SK-N-SH (cell line): ENCODE data around the gene ANKS6. TPM values are rescaled to one million over a fixed set of nuclear protein-coding genes. Genes with fewer than 3 reads are reported as not detected.

Experiments used
- CTCF ChIA-PET: fragments of 300-600, 350-600 bp; formaldehyde crosslinking; extraction: SDS; loops from one replicate; lab custom pipeline; 2021; lab: Yijun Ruan, JAX
- POLR2A ChIA-PET: fragments of 350-600 bp; sonication (Branson Sonifier 250); formaldehyde crosslinking; extraction: SDS; loops from one replicate; lab custom pipeline; 2020; ENCODE audit warnings: antibody characterized with exemption, inconsistent platforms; lab: Yijun Ruan, JAX
- DNase-seq: peaks from one replicate; pipeline ENCODE4 v3.0.0; 2012
- H2AFZ ChIP-seq: fragments of 200-600 bp; sonication (generic); 2 replicates; pipeline ENCODE4 v1.8.1; 2016; ENCODE audit warnings: antibody characterized with exemption, mild to moderate bottlenecking, low read depth
- H3F3A ChIP-seq: fragments of 200-600 bp; sonication (generic); replicated peaks from 2 replicates; pipeline ENCODE3; 2016; ENCODE audit warnings: antibody characterized with exemption, mild to moderate bottlenecking; ENCODE audit not compliant: insufficient read depth
- H3K27ac ChIP-seq, 2 experiments: fragments of 200-500 bp in 1 of 2; fragments of 200-600 bp in 1 of 2; sonication (Bioruptor generic) in 1 of 2; sonication (generic), shearing (Covaris generic) in 1 of 2; 2 replicates each; pipeline versions ENCODE4 v1.5.1 to v1.6.1; 2014 to 2016; ENCODE audit warnings: low read depth in 2 of 2, inconsistent platforms in 1 of 2, low read length in 1 of 2, mild to moderate bottlenecking in 1 of 2, mixed read lengths in 1 of 2
- H3K27me3 ChIP-seq: fragments of 200-600 bp; sonication (generic), shearing (Covaris generic); 2 replicates; pipeline ENCODE4 v1.6.1; 2016; ENCODE audit warnings: mixed run types; ENCODE audit not compliant: insufficient read depth
- H3K36me3 ChIP-seq, 2 experiments: fragments of 200-500 bp in 1 of 2; fragments of 200-600 bp in 1 of 2; sonication (Bioruptor generic) in 1 of 2; sonication (generic) in 1 of 2; replicated peaks in 1 of 2; 2 replicates each; pipeline versions ENCODE3 to v1.5.1; 2014 to 2016; ENCODE audit warnings: low read length in 1 of 2, mild to moderate bottlenecking in 1 of 2; ENCODE audit not compliant: insufficient read depth in 2 of 2, control insufficient read depth in 1 of 2
- H3K4me1 ChIP-seq, 2 experiments: fragments of 200-500 bp in 1 of 2; fragments of 200-600 bp in 1 of 2; sonication (Bioruptor generic) in 1 of 2; sonication (generic), shearing (Covaris generic) in 1 of 2; 2 replicates each; pipeline versions ENCODE4 v1.5.1 to v1.6.1; 2014 to 2016; ENCODE audit warnings: low read depth in 1 of 2, low read length in 1 of 2, mixed run types in 1 of 2; ENCODE audit not compliant: insufficient read depth in 2 of 2, control insufficient read depth in 1 of 2
- H3K4me2 ChIP-seq: fragments of 200-600 bp; sonication (generic), shearing (Covaris generic); 2 replicates; pipeline ENCODE4 v1.6.1; 2017; ENCODE audit warnings: mixed run types
- H3K4me3 ChIP-seq, 2 experiments: fragments of 200-500 bp in 1 of 2; fragments of 200-600 bp in 1 of 2; sonication (Bioruptor generic) in 1 of 2; sonication (generic), shearing (Covaris generic) in 1 of 2; 2 replicates each; pipeline versions ENCODE4 v1.5.1 to v1.8.1; 2014 to 2016; ENCODE audit warnings: low read depth in 2 of 2, inconsistent platforms in 1 of 2, low read length in 1 of 2, mild to moderate bottlenecking in 1 of 2, mixed read lengths in 1 of 2, moderate library complexity in 1 of 2
- H3K79me2 ChIP-seq: fragments of 200-600 bp; sonication (generic); 2 replicates; pipeline ENCODE4 v1.8.1; 2017; ENCODE audit warnings: mild to moderate bottlenecking; ENCODE audit not compliant: insufficient read depth
- H3K9ac ChIP-seq: fragments of 200-600 bp; sonication (generic); 2 replicates; pipeline ENCODE4 v1.6.1; 2017; ENCODE audit warnings: mixed run types
- H3K9me2 ChIP-seq: fragments of 200-600 bp; sonication (generic); 2 replicates; pipeline ENCODE4 v1.6.1; 2017; ENCODE audit warnings: mixed run types
- H3K9me3 ChIP-seq: fragments of 200-600 bp; sonication (generic); 2 replicates; pipeline ENCODE4 v1.6.1; 2017; ENCODE audit warnings: mixed run types, mild to moderate bottlenecking, moderate library complexity
- H4K20me1 ChIP-seq: fragments of 200-600 bp; sonication (generic); 2 replicates; pipeline ENCODE4 v1.6.1; 2017; ENCODE audit warnings: mild to moderate bottlenecking, mixed run types; ENCODE audit not compliant: insufficient read depth
- CTCF ChIP-seq: fragments of 200-600 bp; sonication (generic); IDR thresholded peaks from 2 replicates; pipeline ENCODE4 v1.6.1; 2017; ENCODE audit warnings: antibody characterized with exemption, mild to moderate bottlenecking, moderate library complexity
- FOSL2 ChIP-seq: IDR thresholded peaks from 2 replicates; pipeline ENCODE4 v1.4.0; 2012; ENCODE audit warnings: low read depth, mild to moderate bottlenecking, moderate library complexity, borderline replicate concordance
- FOXJ3 ChIP-seq: sonication (generic); formaldehyde crosslinking; IDR thresholded peaks from 2 replicates; pipeline ENCODE4 v1.5.1; 2020; ENCODE audit warnings: mild to moderate bottlenecking, missing genetic modification reagents
- GATA2 ChIP-seq: sonication (generic); formaldehyde crosslinking; IDR thresholded peaks from 2 replicates; pipeline ENCODE4 v1.5.0; 2020; ENCODE audit warnings: mild to moderate bottlenecking, missing genetic modification reagents
- IRF3 ChIP-seq: fragments of 150-350 bp; IDR thresholded peaks from 2 replicates; pipeline ENCODE4 v1.6.1; 2016; ENCODE audit warnings: mild to moderate bottlenecking, low read depth, low read length
- MAX ChIP-seq: IDR thresholded peaks from 2 replicates; pipeline ENCODE4 v1.4.0; 2012; ENCODE audit warnings: low read depth
- MEF2A ChIP-seq: IDR thresholded peaks from 2 replicates; pipeline ENCODE4 v1.4.0; 2012; ENCODE audit warnings: low read depth, borderline replicate concordance
- PBX3 ChIP-seq: IDR thresholded peaks from 2 replicates; pipeline ENCODE4; 2012
- RAD21 ChIP-seq: IDR thresholded peaks from 2 replicates; pipeline ENCODE4 v1.6.1; 2012; ENCODE audit warnings: mild to moderate bottlenecking, low read length
- RXRA ChIP-seq: IDR thresholded peaks from 2 replicates; pipeline ENCODE4 v1.4.0; 2012; ENCODE audit warnings: low read depth, mild to moderate bottlenecking, borderline replicate concordance
- SIN3A ChIP-seq: IDR thresholded peaks from 2 replicates; pipeline ENCODE4 v1.6.1; 2012; ENCODE audit warnings: low read depth, mild to moderate bottlenecking, low read length, moderate library complexity, borderline replicate concordance
- SMC3 ChIP-seq: IDR thresholded peaks from 2 replicates; pipeline ENCODE4 v1.6.1; 2012; ENCODE audit warnings: low read depth, low read length, improper control_type of control experiment
- TAF1 ChIP-seq: IDR thresholded peaks from 2 replicates; pipeline ENCODE4 v1.6.1; 2012; ENCODE audit warnings: low read depth, mild to moderate bottlenecking, low read length, moderate library complexity, borderline replicate concordance
- TEAD4 ChIP-seq: IDR thresholded peaks from 2 replicates; pipeline ENCODE4 v1.4.0; 2012; ENCODE audit warnings: mild to moderate bottlenecking, borderline replicate concordance; ENCODE audit not compliant: insufficient read depth
- YY1 ChIP-seq: IDR thresholded peaks from 2 replicates; pipeline ENCODE4 v1.4.0; 2012; ENCODE audit warnings: low read depth, mild to moderate bottlenecking
- ZBTB33 ChIP-seq: IDR thresholded peaks from 2 replicates; pipeline ENCODE4 v1.4.0; 2012; ENCODE audit warnings: low read depth, borderline replicate concordance
- WGBS: methylation state at CpG from one replicate; pipeline ENCODE4 v1.1.6; 2017; ENCODE audit warnings: low lambda C conversion rate; 5-methylcytosine and 5-hydroxymethylcytosine counted together
- polyA plus RNA-seq, 3 experiments: library from polyadenylated mRNA; depleted of rRNA; stranded (reverse); fragments of >200 nt; gene quantifications; 2 replicates each; pipeline ENCODE4 v1.2.3, GENCODE V29; 2012

ANKS6 gene
- polyA plus RNA-seq, 1 of the 3 experiments (the other 2 are of a cell fraction): 29.3 TPM

- no CpG with 5 or more reads among the region's 5 CpGs for WGBS
- Histone ChIP-seq H3K4me1 (peaks cover 3 to 6% of the 10 kb centered on the region in 2 experiments; a peak in 1 of 4 replicates), H3K27ac (no peak overlapping the region), H3K9ac (no peak overlapping the region), H3F3A (peaks cover 4% of the 10 kb centered on the region), H3K4me2 (no peak overlapping the region), H3K27me3 (no peaks in the 10 kb centered on the region), H3K9me2 (no peaks in the 10 kb centered on the region), H3K36me3 (peaks cover 0 to 20% of the 10 kb centered on the region in 2 experiments), H3K4me3 (no peak overlapping the region), H4K20me1 (peaks cover 10% of the 10 kb centered on the region), H2AFZ (no peak overlapping the region), H3K79me2 (0 out of 2 replicates have a peak, but pooled peaks cover 3% of the 10 kb centered on the region), H3K9me3 (no peaks in the 10 kb centered on the region)
- POLR2A ChIA-PET: no interaction called here
- CTCF ChIA-PET: interaction anchor here (0.6 to 7.2 kb wide), 2 partner anchors 13 to 182 kb away, joined by 3 to 79 read pairs; no protein-coding TSS in a partner anchor
- DNase-seq: no peak
- TF ChIP-seq MEF2A (no peak), RXRA (no peak), SIN3A (no peak), CTCF (no peak), FOSL2 (no peak), FOXJ3 (CRISPR knock-in tag) (no peak), YY1 (no peak), GATA2 (no peak)
Measured at GRCh38 chr9:98789483-98790133, 6.7 kb downstream of the ANKS6 start.

GRCh38 chr9:98787766-98788335, 8.5 kb downstream of the ANKS6 start:
- H3F3A ChIP-seq: peaks cover 4% of the 10 kb centered on the region
- H3K27ac ChIP-seq: no peak overlapping the region
- TF ChIP-seq MAX: no peak
- no peak for TF ChIP-seq IRF3
- TF ChIP-seq RAD21: no peak
- TF ChIP-seq SIN3A: no peak
- no peak for TF ChIP-seq SMC3
- no peak for TF ChIP-seq MEF2A
- no peak for TF ChIP-seq ZBTB33
- no peak for TF ChIP-seq TEAD4
- no peak for TF ChIP-seq PBX3
- no peak for TF ChIP-seq TAF1
- H3K4me1 ChIP-seq: peaks cover 3 to 6% of the 10 kb centered on the region in 2 experiments; a peak in 1 of 4 replicates
- no peaks in the 10 kb centered on the region for H3K9me2 ChIP-seq
- H3K79me2 ChIP-seq: no peaks in the 10 kb centered on the region
- ChIA-PET CTCF (interaction anchor here (0.9 to 7.2 kb wide), 2 partner anchors 11 to 20 kb away, joined by 3 to 79 read pairs; partner anchors contain the start of gene GALNT12), POLR2A (no interaction called here)
- peaks cover 0 to 25% of the 10 kb centered on the region in 2 experiments for H3K36me3 ChIP-seq
- H4K20me1 ChIP-seq: peaks cover 10% of the 10 kb centered on the region
- DNase-seq: no peak
- no peaks in the 10 kb centered on the region for H3K9me3 ChIP-seq
- WGBS: 95% methylated on average over 8 of the region's 12 CpGs
- no peak overlapping the region for H3K9ac ChIP-seq
- H3K4me2 ChIP-seq: no peak overlapping the region
- no peak overlapping the region for H2AFZ ChIP-seq
- no peaks in the 10 kb centered on the region for H3K27me3 ChIP-seq
- H3K4me3 ChIP-seq: no peak overlapping the region
